Kidney (tissue), 14 donors: ENCODE results near the gene IFNA21. TPM values are rescaled to one million over a fixed set of nuclear protein-coding genes. Genes with fewer than 3 reads are reported as not detected.
"Not testable (repeated sequence)": the region's sequence is repeated elsewhere in the genome, so short reads cannot be mapped to it uniquely, and the experiment has no call there.

Experiments used
- DNase-seq, 5 donors: peaks; one replicate each; pipeline ENCODE4 v3.0.0-alpha.2; 2013 to 2020
- FAIRE-seq: peaks from 2 replicates; lab custom pipeline; 2012; peaks lifted over from hg19 to GRCh38; lab: Jason Lieb, UNC
- H3K27ac ChIP-seq, 2 donors: one replicate each; pipeline ENCODE4 v1.7.0; 2013; ENCODE audit warnings: low read depth in 2 of 2, low read length in 2 of 2, inconsistent platforms in 1 of 2
- H3K27me3 ChIP-seq: one replicate; pipeline ENCODE4 v1.7.1; 2013; ENCODE audit warnings: low read length, inconsistent platforms; ENCODE audit not compliant: control insufficient read depth, insufficient read depth
- H3K36me3 ChIP-seq, 3 donors: one replicate each; pipeline versions ENCODE4 v1.7.0 to v1.7.1; 2013; ENCODE audit warnings: low read length in 3 of 3, control low read depth in 1 of 3, inconsistent platforms in 1 of 3; ENCODE audit not compliant: insufficient read depth in 3 of 3, control insufficient read depth in 2 of 3
- H3K4me1 ChIP-seq, 3 donors: one replicate each; pipeline versions ENCODE4 v1.7.0 to v1.7.1; 2013; ENCODE audit warnings: low read length in 3 of 3, inconsistent platforms in 1 of 3, low read depth in 1 of 3; ENCODE audit not compliant: control insufficient read depth in 2 of 3, insufficient read depth in 2 of 3
- H3K4me3 ChIP-seq, 3 donors: one replicate each; pipeline versions ENCODE4 v1.7.0 to v1.8.1; 2013; ENCODE audit warnings: low read length in 3 of 3, control low read depth in 1 of 3, inconsistent platforms in 1 of 3
- H3K9ac ChIP-seq, 3 donors: one replicate each; pipeline versions ENCODE4 v1.7.0 to v1.7.1; 2013; ENCODE audit warnings: low read length in 3 of 3, control low read depth in 1 of 3, inconsistent platforms in 1 of 3
- H3K9me3 ChIP-seq, 3 donors: one replicate each; pipeline versions ENCODE4 v1.7.0 to v1.7.1; 2013; ENCODE audit warnings: low read length in 3 of 3, control low read depth in 1 of 3, inconsistent platforms in 1 of 3; ENCODE audit not compliant: control insufficient read depth in 2 of 3, insufficient read depth in 1 of 3
- intact Hi-C: fragments of 100-400 bp; cut with DNase I; formaldehyde crosslinking; loops from one replicate; pipeline ENCODE4 v1.11.1; 2022
- polyA plus RNA-seq: library from polyadenylated mRNA; stranded (reverse); fragments of 350-450 nt; fragmentation: Illumina TruSeq; extraction: RNeasy Lipid Tissue Mini Kit (QIAGEN cat#74804); gene quantifications from one replicate; pipeline ENCODE4 v1.2.3, GENCODE V29; 2014; ENCODE audit warnings: low read depth, low replicate concordance; ENCODE audit not compliant: insufficient read depth
- total RNA-seq: library from RNA; stranded (reverse); fragmentation: NEBNext Ultra II Directional; extraction: Animal tissue kit (Norgen Biotek cat#: 25700); gene quantifications from one replicate; pipeline ENCODE4 v1.2.1, GENCODE V29; 2021
- TF ChIP-seq, protein P1 (sequence below): IDR thresholded peaks from 3 replicates; pipeline ENCODE4 v1.5.1; 2012; ENCODE audit warnings: mild to moderate bottlenecking, moderate library complexity, borderline replicate concordance; ENCODE audit not compliant: insufficient read depth; ENCODE audit errors: extremely low read depth
- donor health status: control.
- donor health status: control.
- donor health status: control.
- donor health status: control.
- donor health status: control.
- donor health status: DM: yes; HTN: yes; CAD: no.
- donor health status: Normal renal cell carcinoma (clear cell type).

The IFNA21 gene
- total and polyA plus RNA-seq, 2 donors from 2014 or later = not detected

DNA sequence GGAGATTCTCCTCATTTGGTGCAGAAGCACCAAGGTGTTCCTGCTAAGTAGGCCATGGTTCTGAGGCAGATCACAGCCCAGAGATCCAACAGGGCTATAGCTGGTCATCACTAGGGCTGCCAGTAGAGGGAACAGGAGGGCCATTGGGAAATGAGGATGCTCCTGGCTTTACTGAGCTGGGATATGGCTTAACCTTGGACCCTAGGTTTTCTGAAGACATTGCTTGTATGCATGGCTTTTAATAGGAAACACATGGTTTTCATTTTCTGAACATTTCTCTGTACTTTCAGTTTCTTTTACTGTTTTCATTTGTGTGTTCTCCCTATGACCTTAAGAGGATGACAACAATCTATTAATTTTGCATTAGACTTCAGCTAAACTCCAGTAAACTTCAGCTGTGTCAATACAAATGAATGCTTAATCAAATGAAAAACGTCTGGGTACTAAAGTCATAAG lies 25.0 kb downstream of the IFNA21 start, which contains the start of gene IFNW1:
Gene IFNW1 (minus strand): TSS at position 406 of the 456 bp plus-strand sequence. CDS start 262 bp downstream, at position 144.
- H3K9ac ChIP-seq = no peak within 1 kb of the TSS

DNA sequence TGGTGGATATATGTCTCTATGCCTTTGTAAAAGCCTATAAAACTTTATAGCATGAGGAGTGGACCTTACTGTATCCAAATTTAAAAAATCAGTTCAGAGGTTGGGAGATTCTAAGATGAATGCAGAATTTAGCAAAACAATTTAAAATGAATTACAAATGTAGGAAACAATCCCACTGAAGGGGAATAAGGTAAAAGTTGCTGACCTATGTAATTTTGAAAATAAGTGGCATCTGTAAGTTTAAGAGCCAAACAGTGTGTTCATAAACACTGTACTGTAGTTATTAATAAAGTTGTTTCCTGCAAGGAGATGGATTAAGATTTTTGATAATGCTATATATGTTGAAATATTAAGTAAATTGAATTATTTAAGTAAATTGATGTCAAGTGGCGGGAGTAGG lies 29.4 kb downstream of the IFNA21 start:
- TF ChIP-seq, protein P1, sequence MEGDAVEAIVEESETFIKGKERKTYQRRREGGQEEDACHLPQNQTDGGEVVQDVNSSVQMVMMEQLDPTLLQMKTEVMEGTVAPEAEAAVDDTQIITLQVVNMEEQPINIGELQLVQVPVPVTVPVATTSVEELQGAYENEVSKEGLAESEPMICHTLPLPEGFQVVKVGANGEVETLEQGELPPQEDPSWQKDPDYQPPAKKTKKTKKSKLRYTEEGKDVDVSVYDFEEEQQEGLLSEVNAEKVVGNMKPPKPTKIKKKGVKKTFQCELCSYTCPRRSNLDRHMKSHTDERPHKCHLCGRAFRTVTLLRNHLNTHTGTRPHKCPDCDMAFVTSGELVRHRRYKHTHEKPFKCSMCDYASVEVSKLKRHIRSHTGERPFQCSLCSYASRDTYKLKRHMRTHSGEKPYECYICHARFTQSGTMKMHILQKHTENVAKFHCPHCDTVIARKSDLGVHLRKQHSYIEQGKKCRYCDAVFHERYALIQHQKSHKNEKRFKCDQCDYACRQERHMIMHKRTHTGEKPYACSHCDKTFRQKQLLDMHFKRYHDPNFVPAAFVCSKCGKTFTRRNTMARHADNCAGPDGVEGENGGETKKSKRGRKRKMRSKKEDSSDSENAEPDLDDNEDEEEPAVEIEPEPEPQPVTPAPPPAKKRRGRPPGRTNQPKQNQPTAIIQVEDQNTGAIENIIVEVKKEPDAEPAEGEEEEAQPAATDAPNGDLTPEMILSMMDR = no peak
- Histone ChIP-seq H3K27ac (no peak overlapping the region), H3K9ac (no peak overlapping the region), H3K9me3 (no peaks in the 10 kb centered on the region), H3K27me3 (no peaks in the 10 kb centered on the region), H3K4me1 (no peaks in the 10 kb centered on the region), H3K4me3 (no peak overlapping the region), H3K36me3 (no peaks in the 10 kb centered on the region)
- FAIRE-seq = no peak
- intact Hi-C loops = no loop called here
- no peak for DNase-seq

More for the DNA sequence above, 25.0 kb downstream of the IFNA21 start, which contains the start of gene IFNW1:
- H3K9me3 ChIP-seq = no peaks in the 10 kb centered on the region
- DNase-seq (no peak), FAIRE-seq (no peak)
- no peak within 1 kb of the TSS for H3K4me3 ChIP-seq
- no peaks in the 10 kb centered on the region for H3K4me1 ChIP-seq
- no peak within 1 kb of the TSS for H3K27ac ChIP-seq
- no peaks in the 10 kb centered on the region for H3K27me3 ChIP-seq
- no peaks in the 10 kb centered on the region for H3K36me3 ChIP-seq
- intact Hi-C loops = no loop called here
- TF ChIP-seq, protein P1 = no peak

DNA sequence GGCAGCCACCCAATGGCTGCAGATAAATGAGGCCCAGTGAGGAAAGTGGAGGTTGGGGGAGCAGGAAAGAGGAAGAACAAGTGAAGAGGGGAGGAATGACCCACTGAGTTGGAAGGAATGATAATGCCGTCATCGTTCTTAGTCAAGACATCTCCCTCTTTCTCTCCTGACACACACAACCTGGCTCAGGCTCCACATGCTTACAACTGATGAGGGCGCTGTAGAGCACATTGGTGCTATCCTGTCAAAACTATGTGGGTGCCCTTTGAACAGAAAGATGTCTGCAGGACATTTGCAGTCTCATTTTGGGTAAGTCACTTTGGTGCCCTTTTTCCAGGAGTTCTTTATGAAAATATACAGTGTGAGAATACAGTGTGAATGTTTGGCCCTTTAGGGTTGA lies 30.7 kb downstream of the IFNA21 start:
- H3K36me3 ChIP-seq = no peaks in the 10 kb centered on the region
- no peaks in the 10 kb centered on the region for H3K9me3 ChIP-seq
- DNase-seq (no peak), FAIRE-seq (no peak)
- no peak overlapping the region for H3K9ac ChIP-seq
- intact Hi-C loops = no loop called here
- no peak overlapping the region for H3K4me3 ChIP-seq
- TF ChIP-seq, protein P1 = no peak
- H3K4me1 ChIP-seq = no peaks in the 10 kb centered on the region
- no peak overlapping the region for H3K27ac ChIP-seq
- H3K27me3 ChIP-seq = no peaks in the 10 kb centered on the region

DNA sequence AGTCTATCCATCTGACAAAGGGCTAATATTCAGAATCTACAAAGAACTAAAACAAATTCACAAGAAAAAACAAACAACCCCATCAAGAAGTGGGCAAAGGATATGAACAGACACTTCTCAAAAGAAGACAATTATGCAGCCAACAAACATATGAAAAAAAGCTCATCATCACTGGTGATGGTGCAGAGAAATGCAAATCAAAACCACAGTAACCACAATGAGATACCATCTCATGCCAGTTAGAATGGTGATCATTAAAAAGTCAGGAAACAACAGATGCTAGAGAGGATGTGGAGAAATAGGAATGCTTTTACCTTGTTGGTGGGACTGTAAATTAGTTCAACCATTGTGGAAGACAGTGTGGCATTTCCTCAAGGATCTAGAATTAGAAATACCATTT lies 38.3 kb downstream of the IFNA21 start:
- DNase-seq, H3K36me3 ChIP-seq, H3K4me3 ChIP-seq, intact Hi-C loops, H3K9ac ChIP-seq, H3K27ac ChIP-seq, H3K9me3 ChIP-seq, H3K27me3 ChIP-seq, FAIRE-seq, H3K4me1 ChIP-seq: not testable (repeated sequence)
